ENCODE measurements around the gene ZFP36L2.

The ZFP36L2 gene

GRCh38 chr2:43197588-43197896 is 28.9 kb downstream of the ZFP36L2 start:
- POLR2A ChIA-PET = no interaction called here
- no peak for TF ChIP-seq NFRKB (IDR thresholded peaks at IDR 0.05)
- TF ChIP-seq ELF4 (IDR thresholded peaks at IDR 0.05) = no peak
- no peak for TF ChIP-seq SUZ12 (IDR thresholded peaks at IDR 0.05)
- no peak for TF ChIP-seq FOXK2 (IDR thresholded peaks at IDR 0.05)
- TF ChIP-seq TARDBP (IDR thresholded peaks at IDR 0.05) = no peak
- no peak for TF ChIP-seq FOXM1 (IDR thresholded peaks at IDR 0.05; ENCODE audit: borderline replicate concordance)
- no peak for TF ChIP-seq FOXA1 (IDR thresholded peaks at IDR 0.05)
- no peak for TF ChIP-seq LEF1 (IDR thresholded peaks at IDR 0.05; ENCODE audit: borderline replicate concordance)
- no peak for TF ChIP-seq L3MBTL2 (conservative IDR thresholded peaks at IDR 0.05)
- no peak for TF ChIP-seq ZNF384 (IDR thresholded peaks at IDR 0.05)
- TF ChIP-seq BHLHE40 (IDR thresholded peaks at IDR 0.05; ENCODE audit: borderline replicate concordance) = no peak
- TF ChIP-seq ARNT (IDR thresholded peaks at IDR 0.05) = no peak
- no peak for TF ChIP-seq CTBP1 (IDR thresholded peaks at IDR 0.05; ENCODE audit: borderline replicate concordance)
- TF ChIP-seq PKNOX1 (IDR thresholded peaks at IDR 0.05) = no peak
- no peak for TF ChIP-seq HDGF (IDR thresholded peaks at IDR 0.05; ENCODE audit: borderline replicate concordance)
- CTCF ChIA-PET = no interaction called here
- DNase-seq (ENCODE audit: extremely low spot score) = no peak

- CTCF ChIA-PET = no interaction called here
- no peak for DNase-seq (ENCODE audit: extremely low spot score)
- POLR2A ChIA-PET = no interaction called here
- TF ChIP-seq TARDBP (IDR thresholded peaks at IDR 0.05) (no peak), L3MBTL2 (conservative IDR thresholded peaks at IDR 0.05) (no peak), ELF4 (IDR thresholded peaks at IDR 0.05) (no peak), BHLHE40 (IDR thresholded peaks at IDR 0.05; ENCODE audit: borderline replicate concordance) (no peak)
These were observed 29.4 kb downstream of the ZFP36L2 start for GRCh38 chr2:43196768-43197587.

- CTCF ChIA-PET = interaction anchor here (1.0 kb wide), 1 partner anchor 24 kb away, joined by 4 read pairs; no protein-coding TSS in a partner anchor
- no peak for TF ChIP-seq FOXK2 (IDR thresholded peaks at IDR 0.05)
- no peak for TF ChIP-seq FOXM1 (IDR thresholded peaks at IDR 0.05; ENCODE audit: borderline replicate concordance)
- TF ChIP-seq L3MBTL2 (conservative IDR thresholded peaks at IDR 0.05) = no peak
- no peak for TF ChIP-seq LEF1 (IDR thresholded peaks at IDR 0.05; ENCODE audit: borderline replicate concordance)
- no peak for TF ChIP-seq ARNT (IDR thresholded peaks at IDR 0.05)
- TF ChIP-seq HDGF (IDR thresholded peaks at IDR 0.05; ENCODE audit: borderline replicate concordance) = no peak
- no peak for TF ChIP-seq TARDBP (IDR thresholded peaks at IDR 0.05)
- TF ChIP-seq ZNF384 (IDR thresholded peaks at IDR 0.05) = no peak
- POLR2A ChIA-PET = no interaction called here
- DNase-seq (ENCODE audit: extremely low spot score) = no peak
These were observed 32.1 kb downstream of the ZFP36L2 start for GRCh38 chr2:43194121-43194869.

- TF ChIP-seq HDGF (IDR thresholded peaks at IDR 0.05; ENCODE audit: borderline replicate concordance) (no peak), NFRKB (IDR thresholded peaks at IDR 0.05) (no peak), FOXK2 (IDR thresholded peaks at IDR 0.05) (no peak), CTBP1 (IDR thresholded peaks at IDR 0.05; ENCODE audit: borderline replicate concordance) (no peak), BHLHE40 (IDR thresholded peaks at IDR 0.05; ENCODE audit: borderline replicate concordance) (no peak), FOXA1 (IDR thresholded peaks at IDR 0.05) (no peak), PKNOX1 (IDR thresholded peaks at IDR 0.05) (no peak), TARDBP (IDR thresholded peaks at IDR 0.05) (no peak), ELF4 (IDR thresholded peaks at IDR 0.05) (no peak), FOXM1 (IDR thresholded peaks at IDR 0.05; ENCODE audit: borderline replicate concordance) (no peak), SP1 (IDR thresholded peaks at IDR 0.05) (no peak), L3MBTL2 (conservative IDR thresholded peaks at IDR 0.05) (no peak), SUZ12 (IDR thresholded peaks at IDR 0.05) (no peak)
- no peak for DNase-seq (ENCODE audit: extremely low spot score)
- CTCF ChIA-PET = interaction anchor here (1.0 kb wide), 1 partner anchor 23 kb away, joined by 4 read pairs; no protein-coding TSS in a partner anchor
- POLR2A ChIA-PET = no interaction called here
These were observed 32.7 kb downstream of the ZFP36L2 start for GRCh38 chr2:43193652-43194120.

GRCh38 chr2:43192744-43193651 is 33.4 kb downstream of the ZFP36L2 start:
- DNase-seq (ENCODE audit: extremely low spot score) = no peak
- TF ChIP-seq NFRKB (IDR thresholded peaks at IDR 0.05) (no peak), CTBP1 (IDR thresholded peaks at IDR 0.05; ENCODE audit: borderline replicate concordance) (no peak), ARNT (IDR thresholded peaks at IDR 0.05) (no peak), FOXA1 (IDR thresholded peaks at IDR 0.05) (no peak), SP1 (IDR thresholded peaks at IDR 0.05) (no peak), BHLHE40 (IDR thresholded peaks at IDR 0.05; ENCODE audit: borderline replicate concordance) (no peak), TARDBP (IDR thresholded peaks at IDR 0.05) (no peak), SUZ12 (IDR thresholded peaks at IDR 0.05) (no peak), FOXK2 (IDR thresholded peaks at IDR 0.05) (no peak), PKNOX1 (IDR thresholded peaks at IDR 0.05) (no peak), LEF1 (IDR thresholded peaks at IDR 0.05; ENCODE audit: borderline replicate concordance) (no peak), FOXM1 (IDR thresholded peaks at IDR 0.05; ENCODE audit: borderline replicate concordance) (no peak), ELF4 (IDR thresholded peaks at IDR 0.05) (no peak)
- CTCF ChIA-PET = interaction anchor here (0.6 to 1.0 kb wide), 2 partner anchors 23 to 208 kb away, joined by 3 to 4 read pairs; no protein-coding TSS in a partner anchor
- POLR2A ChIA-PET = interaction anchor here (1.0 to 1.2 kb wide), 2 partner anchors 27 to 34 kb away, joined by 4 read pairs; partner anchors contain the start of gene ZFP36L2
